GF-D8 (cell line): ENCODE measurements around the gene SLC1A1.
"Not testable (repeated sequence)": the region's sequence is repeated elsewhere in the genome, so short reads cannot be mapped to it uniquely, and the experiment has no call there.

Source experiments
- DNase-seq: peaks from one replicate; lab custom pipeline; 2025; lab: John Stamatoyannopoulos, UW

SLC1A1 gene

GRCh38 chr9:4541856-4542255 lies 51.6 kb downstream of the SLC1A1 start:
- DNase-seq: no peak

GRCh38 chr9:4544714-4545113 lies 54.4 kb downstream of the SLC1A1 start:
- not testable (repeated sequence) for DNase-seq

GRCh38 chr9:4547016-4547415 lies 56.7 kb downstream of the SLC1A1 start:
- no peak for DNase-seq

GRCh38 chr9:4548811-4549725 lies 58.8 kb downstream of the SLC1A1 start:
- no peak for DNase-seq

GRCh38 chr9:4549751-4550295 lies 59.6 kb downstream of the SLC1A1 start:
- no peak for DNase-seq

- DNase-seq: no peak
Observed at GRCh38 chr9:4550777-4551484, 60.7 kb downstream of the SLC1A1 start.

GRCh38 chr9:4553951-4554381 lies 63.7 kb downstream of the SLC1A1 start:
- DNase-seq: no peak

GRCh38 chr9:4555236-4555635 lies 65.0 kb downstream of the SLC1A1 start:
- DNase-seq: no peak

- DNase-seq: no peak
Observed at GRCh38 chr9:4558371-4558998, 68.2 kb downstream of the SLC1A1 start.

GRCh38 chr9:4559261-4560182 lies 69.3 kb downstream of the SLC1A1 start:
- DNase-seq: no peak

GRCh38 chr9:4563105-4563504 lies 72.8 kb downstream of the SLC1A1 start:
- no peak for DNase-seq

- DNase-seq: no peak
Observed at GRCh38 chr9:4566806-4567205, 76.5 kb downstream of the SLC1A1 start.

GRCh38 chr9:4567601-4568000 lies 77.3 kb downstream of the SLC1A1 start:
- DNase-seq: no peak

- DNase-seq: no peak
Observed at GRCh38 chr9:4569101-4569500, 78.8 kb downstream of the SLC1A1 start.

GRCh38 chr9:4572184-4572826 lies 82.0 kb downstream of the SLC1A1 start:
- no peak for DNase-seq

- DNase-seq: no peak
Observed at GRCh38 chr9:4573176-4573575, 82.9 kb downstream of the SLC1A1 start.

GRCh38 chr9:4573634-4574389 lies 83.5 kb downstream of the SLC1A1 start:
- no peak for DNase-seq

- DNase-seq: no peak
Observed at GRCh38 chr9:4574657-4575243, 84.5 kb downstream of the SLC1A1 start.

GRCh38 chr9:4575997-4576396 lies 85.7 kb downstream of the SLC1A1 start:
- DNase-seq: no peak

- no peak for DNase-seq
Observed at GRCh38 chr9:4576448-4576847, 86.2 kb downstream of the SLC1A1 start.
